ENCODE results near the gene GTF3A.
A peak's percentile ranks its signal among the peaks of the same experiment; 100 is the strongest.

Gene GTF3A

GRCh38 chr13:27427641-27428040 lies 3.2 kb downstream of the GTF3A start:
- peaks cover 25% of the 10 kb centered on the region for H3K4me1 ChIP-seq (ENCODE audit: control insufficient read depth, insufficient read depth, low read length)
- peaks cover 7% of the 10 kb centered on the region for H3K27me3 ChIP-seq (ENCODE audit: control insufficient read depth, insufficient read depth, low read length)
- H3K9me3 ChIP-seq (ENCODE audit: control insufficient read depth, insufficient read depth, low read depth, low read length), result no peaks in the 10 kb centered on the region
- H3K4me3 ChIP-seq (ENCODE audit: low read depth, low read length), result no peak overlapping the region
- H3K9ac ChIP-seq (ENCODE audit: low read length), result no peak overlapping the region
- peaks cover 52% of the 10 kb centered on the region for H3K36me3 ChIP-seq (ENCODE audit: control insufficient read depth, insufficient read depth, low read length)
- no peak overlapping the region for H3K27ac ChIP-seq (ENCODE audit: low read depth, low read length)

GRCh38 chr13:27428160-27428559 lies 3.7 kb downstream of the GTF3A start:
- no peak overlapping the region for H3K4me3 ChIP-seq (ENCODE audit: low read depth, low read length)
- peaks cover 57% of the 10 kb centered on the region for H3K36me3 ChIP-seq (ENCODE audit: control insufficient read depth, insufficient read depth, low read length)
- H3K9ac ChIP-seq (ENCODE audit: low read length), result no peak overlapping the region
- peaks cover 25% of the 10 kb centered on the region for H3K4me1 ChIP-seq (ENCODE audit: control insufficient read depth, insufficient read depth, low read length)
- no peak overlapping the region for H3K27ac ChIP-seq (ENCODE audit: low read depth, low read length)
- no peaks in the 10 kb centered on the region for H3K9me3 ChIP-seq (ENCODE audit: control insufficient read depth, insufficient read depth, low read depth, low read length)
- peaks cover 5% of the 10 kb centered on the region for H3K27me3 ChIP-seq (ENCODE audit: control insufficient read depth, insufficient read depth, low read length)

- peaks cover 93% of the 10 kb centered on the region for H3K36me3 ChIP-seq (ENCODE audit: control insufficient read depth, insufficient read depth, low read length)
- no peaks in the 10 kb centered on the region for H3K27me3 ChIP-seq (ENCODE audit: control insufficient read depth, insufficient read depth, low read length)
- no peak overlapping the region for H3K4me3 ChIP-seq (ENCODE audit: low read depth, low read length)
- no peak overlapping the region for H3K9ac ChIP-seq (ENCODE audit: low read length)
- H3K4me1 ChIP-seq (ENCODE audit: control insufficient read depth, insufficient read depth, low read length), result peaks cover 2% of the 10 kb centered on the region; the same call in 1 of the 2 replicates
- no peaks in the 10 kb centered on the region for H3K9me3 ChIP-seq (ENCODE audit: control insufficient read depth, insufficient read depth, low read depth, low read length)
- H3K27ac ChIP-seq (ENCODE audit: low read depth, low read length), result no peak overlapping the region
Measured at GRCh38 chr13:27432180-27432579, 7.8 kb downstream of the GTF3A start.

GRCh38 chr13:27432611-27433210 lies 8.3 kb downstream of the GTF3A start:
- no peak overlapping the region for H3K4me3 ChIP-seq (ENCODE audit: low read depth, low read length)
- H3K9ac ChIP-seq (ENCODE audit: low read length), result no peak overlapping the region
- H3K4me1 ChIP-seq (ENCODE audit: control insufficient read depth, insufficient read depth, low read length), result no peaks in the 10 kb centered on the region
- no peaks in the 10 kb centered on the region for H3K9me3 ChIP-seq (ENCODE audit: control insufficient read depth, insufficient read depth, low read depth, low read length)
- H3K27ac ChIP-seq (ENCODE audit: low read depth, low read length), result no peak overlapping the region
- H3K27me3 ChIP-seq (ENCODE audit: control insufficient read depth, insufficient read depth, low read length), result no peaks in the 10 kb centered on the region
- H3K36me3 ChIP-seq (ENCODE audit: control insufficient read depth, insufficient read depth, low read length), result peaks cover 94% of the 10 kb centered on the region

GRCh38 chr13:27437126-27437525 lies 12.7 kb downstream of the GTF3A start:
- no peaks in the 10 kb centered on the region for H3K27me3 ChIP-seq (ENCODE audit: control insufficient read depth, insufficient read depth, low read length)
- H3K4me1 ChIP-seq (ENCODE audit: control insufficient read depth, insufficient read depth, low read length), result 0 out of 2 replicates have a peak, but pooled peaks cover 3% of the 10 kb centered on the region
- H3K36me3 ChIP-seq (ENCODE audit: control insufficient read depth, insufficient read depth, low read length), result peaks cover 70% of the 10 kb centered on the region
- H3K9ac ChIP-seq (ENCODE audit: low read length), result no peak overlapping the region
- no peak overlapping the region for H3K4me3 ChIP-seq (ENCODE audit: low read depth, low read length)
- no peak overlapping the region for H3K27ac ChIP-seq (ENCODE audit: low read depth, low read length)
- H3K9me3 ChIP-seq (ENCODE audit: control insufficient read depth, insufficient read depth, low read depth, low read length), result no peaks in the 10 kb centered on the region

GRCh38 chr13:27440408-27440807 lies 16.0 kb downstream of the GTF3A start:
- no peaks in the 10 kb centered on the region for H3K9me3 ChIP-seq (ENCODE audit: control insufficient read depth, insufficient read depth, low read depth, low read length)
- H3K4me1 ChIP-seq (ENCODE audit: control insufficient read depth, insufficient read depth, low read length), result peaks cover 11% of the 10 kb centered on the region; the same call in 1 of the 2 replicates
- H3K27ac ChIP-seq (ENCODE audit: low read depth, low read length), result no peak overlapping the region
- peaks cover 38% of the 10 kb centered on the region for H3K36me3 ChIP-seq (ENCODE audit: control insufficient read depth, insufficient read depth, low read length)
- no peak overlapping the region for H3K4me3 ChIP-seq (ENCODE audit: low read depth, low read length)
- no peak overlapping the region for H3K9ac ChIP-seq (ENCODE audit: low read length)
- H3K27me3 ChIP-seq (ENCODE audit: control insufficient read depth, insufficient read depth, low read length), result no peaks in the 10 kb centered on the region

- H3K27me3 ChIP-seq (ENCODE audit: control insufficient read depth, insufficient read depth, low read length), result no peaks in the 10 kb centered on the region
- no peak overlapping the region for H3K9ac ChIP-seq (ENCODE audit: low read length)
- no peak overlapping the region for H3K4me3 ChIP-seq (ENCODE audit: low read depth, low read length)
- H3K36me3 ChIP-seq (ENCODE audit: control insufficient read depth, insufficient read depth, low read length), result peaks cover 22% of the 10 kb centered on the region
- no peaks in the 10 kb centered on the region for H3K9me3 ChIP-seq (ENCODE audit: control insufficient read depth, insufficient read depth, low read depth, low read length)
- peaks cover 11% of the 10 kb centered on the region; the same call in 1 of the 2 replicates for H3K4me1 ChIP-seq (ENCODE audit: control insufficient read depth, insufficient read depth, low read length)
- H3K27ac ChIP-seq (ENCODE audit: low read depth, low read length), result no peak overlapping the region
Measured at GRCh38 chr13:27442071-27442647, 17.7 kb downstream of the GTF3A start.

GRCh38 chr13:27442797-27443196 lies 18.4 kb downstream of the GTF3A start:
- Histone ChIP-seq H3K27ac (ENCODE audit: low read depth, low read length) (no peak overlapping the region), H3K27me3 (ENCODE audit: control insufficient read depth, insufficient read depth, low read length) (no peaks in the 10 kb centered on the region), H3K4me3 (ENCODE audit: low read depth, low read length) (no peak overlapping the region), H3K9me3 (ENCODE audit: control insufficient read depth, insufficient read depth, low read depth, low read length) (no peaks in the 10 kb centered on the region), H3K36me3 (ENCODE audit: control insufficient read depth, insufficient read depth, low read length) (peaks cover 19% of the 10 kb centered on the region), H3K4me1 (ENCODE audit: control insufficient read depth, insufficient read depth, low read length) (peaks cover 11% of the 10 kb centered on the region; the same call in 1 of the 2 replicates), H3K9ac (ENCODE audit: low read length) (no peak overlapping the region)

GRCh38 chr13:27446986-27447583 lies 22.7 kb downstream of the GTF3A start:
- peaks cover 8% of the 10 kb centered on the region; the same call in 1 of the 2 replicates for H3K4me1 ChIP-seq (ENCODE audit: control insufficient read depth, insufficient read depth, low read length)
- H3K27me3 ChIP-seq (ENCODE audit: control insufficient read depth, insufficient read depth, low read length), result peaks cover 12% of the 10 kb centered on the region; the same call in 1 of the 2 replicates
- H3K27ac ChIP-seq (ENCODE audit: low read depth, low read length), result no peak overlapping the region
- no peak overlapping the region for H3K9ac ChIP-seq (ENCODE audit: low read length)
- H3K36me3 ChIP-seq (ENCODE audit: control insufficient read depth, insufficient read depth, low read length), result no peaks in the 10 kb centered on the region
- H3K4me3 ChIP-seq (ENCODE audit: low read depth, low read length), result no peak overlapping the region
- H3K9me3 ChIP-seq (ENCODE audit: control insufficient read depth, insufficient read depth, low read depth, low read length), result no peaks in the 10 kb centered on the region

- H3K4me3 ChIP-seq (ENCODE audit: low read depth, low read length), result no peak overlapping the region
- peaks cover 13% of the 10 kb centered on the region; the same call in 1 of the 2 replicates for H3K27me3 ChIP-seq (ENCODE audit: control insufficient read depth, insufficient read depth, low read length)
Measured at GRCh38 chr13:27448308-27448707, 23.9 kb downstream of the GTF3A start.

GRCh38 chr13:27449081-27449603 lies 24.7 kb downstream of the GTF3A start:
- Histone ChIP-seq H3K9ac (ENCODE audit: low read length) (peak overlapping the region; percentile 98), H3K4me3 (ENCODE audit: low read depth, low read length) (peak overlapping the region; percentile 90), H3K4me1 (ENCODE audit: control insufficient read depth, insufficient read depth, low read length) (no peaks in the 10 kb centered on the region; the same call in 1 of the 2 replicates), H3K27ac (ENCODE audit: low read depth, low read length) (peak overlapping the region; percentile 91; the same call in 1 of the 2 replicates), H3K9me3 (ENCODE audit: control insufficient read depth, insufficient read depth, low read depth, low read length) (no peaks in the 10 kb centered on the region), H3K27me3 (ENCODE audit: control insufficient read depth, insufficient read depth, low read length) (peaks cover 13% of the 10 kb centered on the region; the same call in 1 of the 2 replicates), H3K36me3 (ENCODE audit: control insufficient read depth, insufficient read depth, low read length) (no peaks in the 10 kb centered on the region)

More at GRCh38 chr13:27448308-27448707, 23.9 kb downstream of the GTF3A start:
- H3K4me1 ChIP-seq (ENCODE audit: control insufficient read depth, insufficient read depth, low read length), result no peaks in the 10 kb centered on the region; the same call in 1 of the 2 replicates
- no peaks in the 10 kb centered on the region for H3K9me3 ChIP-seq (ENCODE audit: control insufficient read depth, insufficient read depth, low read depth, low read length)
- H3K9ac ChIP-seq (ENCODE audit: low read length), result no peak overlapping the region
- no peak overlapping the region for H3K27ac ChIP-seq (ENCODE audit: low read depth, low read length)
- H3K36me3 ChIP-seq (ENCODE audit: control insufficient read depth, insufficient read depth, low read length), result no peaks in the 10 kb centered on the region
